Fibroblast of lung (primary cell): ENCODE data around the gene ZNF175. TPM values are rescaled to one million over a fixed set of nuclear protein-coding genes. Genes with fewer than 3 reads are reported as not detected.

Experiments used
- DNase-seq, 2 donors: peaks; one replicate each; pipeline versions ENCODE4 v3.0.0 to v3.0.0-alpha.2; 2010; ENCODE audit warnings: low read depth in 2 of 2
- H2AFZ ChIP-seq: 2 replicates; pipeline ENCODE4 v1.5.1; 2012; ENCODE audit warnings: low read length, control low read depth, inconsistent platforms
- H3K27ac ChIP-seq: 2 replicates; pipeline ENCODE4 v1.5.1; 2011; ENCODE audit warnings: low read length, control low read depth; ENCODE audit not compliant: insufficient read depth
- H3K27me3 ChIP-seq: 2 replicates; pipeline ENCODE4 v1.5.1; 2011; ENCODE audit warnings: mild to moderate bottlenecking, low read length; ENCODE audit not compliant: control insufficient read depth, insufficient read depth
- H3K36me3 ChIP-seq: 2 replicates; pipeline ENCODE4 v1.5.1; 2011; ENCODE audit warnings: low read length; ENCODE audit not compliant: control insufficient read depth, insufficient read depth
- H3K4me1 ChIP-seq: 2 replicates; pipeline ENCODE4 v1.5.1; 2011; ENCODE audit warnings: low read length; ENCODE audit not compliant: control insufficient read depth, insufficient read depth; ENCODE audit errors: extremely low read depth
- H3K4me2 ChIP-seq: 2 replicates; pipeline ENCODE4 v1.5.1; 2011; ENCODE audit warnings: low read length, control low read depth; ENCODE audit not compliant: insufficient read depth; ENCODE audit errors: extremely low read depth
- H3K4me3 ChIP-seq, 4 experiments: fragments of 200-600 bp in 1 of 4; sonication (generic) in 1 of 4; replicated peaks in 1 of 4; 2 replicates each; pipeline ENCODE4 v1.5.1; 2011 to 2016; ENCODE audit warnings: low read length in 4 of 4, low read depth in 3 of 4, mild to moderate bottlenecking in 3 of 4, control low read depth in 2 of 4, inconsistent platforms in 1 of 4, mixed read lengths in 1 of 4; ENCODE audit not compliant: insufficient read depth in 1 of 4; ENCODE audit errors: control extremely low read depth in 1 of 4
- H3K79me2 ChIP-seq: 2 replicates; pipeline ENCODE4 v1.5.1; 2012; ENCODE audit warnings: mild to moderate bottlenecking, low read length, inconsistent platforms; ENCODE audit not compliant: control insufficient read depth, insufficient read depth
- H3K9ac ChIP-seq: 2 replicates; pipeline ENCODE4 v1.5.1; 2011; ENCODE audit warnings: mild to moderate bottlenecking, low read length, control low read depth; ENCODE audit not compliant: insufficient read depth
- H3K9me3 ChIP-seq: 2 replicates; pipeline ENCODE4 v1.5.1; 2012; ENCODE audit warnings: low read depth, low read length; ENCODE audit not compliant: control insufficient read depth, insufficient read depth
- H4K20me1 ChIP-seq: 2 replicates; pipeline ENCODE4 v1.5.1; 2011; ENCODE audit warnings: low read length; ENCODE audit not compliant: control insufficient read depth, insufficient read depth; ENCODE audit errors: extremely low read depth
- EZH2 ChIP-seq: IDR thresholded peaks from 2 replicates; pipeline ENCODE4 v1.5.1; 2012; ENCODE audit warnings: low read length, control low read depth, mild to moderate bottlenecking; ENCODE audit errors: missing control alignments
- polyA plus RNA-seq, 2 donors: library from polyadenylated mRNA; depleted of rRNA in 1 of 2; stranded (reverse) in 1 of 2; unstranded in 1 of 2; fragments of >200 nt; gene quantifications; 2 replicates each; pipeline ENCODE4 v1.2.1, GENCODE V29; 2011 to 2012; ENCODE audit warnings: missing spikeins in 1 of 2
- total RNA-seq: library from RNA; depleted of rRNA; stranded (reverse); fragments of >200 nt; gene quantifications from 2 replicates; pipeline ENCODE4 v1.2.1, GENCODE V29; 2014
- TF ChIP-seq, protein P1 (sequence below), 2 donors: IDR thresholded peaks in 1 of 2; conservative IDR thresholded peaks in 1 of 2; 1 replicate in 1 of 2; 2 replicates in 1 of 2; pipeline ENCODE4 v1.5.1; 2011 to 2012; ENCODE audit warnings: low read length in 2 of 2, control low read depth in 1 of 2, inconsistent platforms in 1 of 2, low read depth in 1 of 2, mild to moderate bottlenecking in 1 of 2

Gene ZNF175
- total and polyA plus RNA-seq, 2 donors (not counting 1 experiment from before 2014, with no cell fraction given), result 5.0 to 7.6 TPM

DNA sequence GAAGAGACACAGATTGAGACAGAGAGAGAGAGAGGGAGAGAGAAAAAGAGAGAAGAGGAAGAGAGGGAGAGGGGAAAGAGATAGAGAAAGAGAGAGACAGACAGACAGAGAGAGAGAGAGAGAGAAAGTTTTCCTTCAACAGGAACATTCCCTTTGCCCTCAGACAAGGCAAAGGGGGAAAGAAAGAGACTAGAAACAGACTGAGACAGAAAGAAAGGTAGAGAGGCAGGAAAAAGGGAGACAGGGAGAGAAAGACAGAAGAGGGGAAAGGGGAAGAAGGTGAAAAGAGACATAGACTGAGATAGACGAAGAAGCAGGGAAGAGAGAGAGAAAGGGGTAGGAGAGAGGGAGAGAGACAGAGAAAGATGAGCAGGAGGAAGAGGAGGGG lies 18.5 kb upstream of the ZNF175 start:
- TF ChIP-seq, protein P1, sequence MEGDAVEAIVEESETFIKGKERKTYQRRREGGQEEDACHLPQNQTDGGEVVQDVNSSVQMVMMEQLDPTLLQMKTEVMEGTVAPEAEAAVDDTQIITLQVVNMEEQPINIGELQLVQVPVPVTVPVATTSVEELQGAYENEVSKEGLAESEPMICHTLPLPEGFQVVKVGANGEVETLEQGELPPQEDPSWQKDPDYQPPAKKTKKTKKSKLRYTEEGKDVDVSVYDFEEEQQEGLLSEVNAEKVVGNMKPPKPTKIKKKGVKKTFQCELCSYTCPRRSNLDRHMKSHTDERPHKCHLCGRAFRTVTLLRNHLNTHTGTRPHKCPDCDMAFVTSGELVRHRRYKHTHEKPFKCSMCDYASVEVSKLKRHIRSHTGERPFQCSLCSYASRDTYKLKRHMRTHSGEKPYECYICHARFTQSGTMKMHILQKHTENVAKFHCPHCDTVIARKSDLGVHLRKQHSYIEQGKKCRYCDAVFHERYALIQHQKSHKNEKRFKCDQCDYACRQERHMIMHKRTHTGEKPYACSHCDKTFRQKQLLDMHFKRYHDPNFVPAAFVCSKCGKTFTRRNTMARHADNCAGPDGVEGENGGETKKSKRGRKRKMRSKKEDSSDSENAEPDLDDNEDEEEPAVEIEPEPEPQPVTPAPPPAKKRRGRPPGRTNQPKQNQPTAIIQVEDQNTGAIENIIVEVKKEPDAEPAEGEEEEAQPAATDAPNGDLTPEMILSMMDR (conservative IDR thresholded peaks at IDR 0.05 in 1 of 2, IDR thresholded peaks at IDR 0.05 in 1 of 2; ENCODE audit: low read depth in 1 of 2, low read length in 2 of 2), result no peak
- TF ChIP-seq EZH2, result no peak
- Histone ChIP-seq H3K4me1 (no peaks in the 10 kb centered on the region), H3K79me2 (no peaks in the 10 kb centered on the region)

DNA sequence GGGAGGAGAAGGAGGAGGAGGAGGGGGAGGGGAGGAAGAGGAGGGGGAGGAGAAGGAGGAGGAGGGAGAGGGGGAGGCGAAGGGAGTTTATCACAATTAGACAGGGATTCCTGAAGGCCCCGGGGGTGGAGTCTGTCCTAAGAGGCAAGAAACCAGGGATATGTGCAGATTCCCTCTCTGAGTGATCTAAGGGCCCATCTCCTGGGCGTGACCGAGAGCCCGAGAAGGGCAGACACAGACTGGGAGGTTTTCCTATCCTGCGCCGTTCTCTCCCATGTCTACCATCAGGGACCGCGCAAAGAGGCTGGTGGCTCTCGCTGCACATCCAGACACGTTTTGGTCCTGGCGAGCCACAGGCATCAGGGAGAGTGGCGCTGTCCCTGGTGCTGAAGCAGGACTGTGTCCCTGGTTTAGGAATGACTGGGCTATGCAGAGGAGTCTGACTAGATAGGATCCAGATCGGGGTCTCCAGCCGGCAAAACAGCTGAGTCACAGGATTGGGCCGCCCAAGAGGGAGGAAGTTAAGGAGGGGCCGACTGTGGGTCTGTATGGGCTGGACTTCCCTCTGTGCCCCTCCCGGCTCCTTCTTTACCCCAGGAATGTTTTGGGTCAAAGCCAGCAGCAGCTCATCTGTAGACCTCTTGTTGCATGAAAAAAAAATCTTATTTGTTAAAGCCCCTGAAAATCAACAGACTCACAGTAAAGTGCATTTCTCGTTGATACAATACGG lies 17.9 kb upstream of the ZNF175 start:
- no peak overlapping the region for H3K4me2 ChIP-seq
- no peak overlapping the region for H3K4me3 ChIP-seq
- TF ChIP-seq EZH2, result no peak
- TF ChIP-seq, protein P1 (conservative IDR thresholded peaks at IDR 0.05 in 1 of 2, IDR thresholded peaks at IDR 0.05 in 1 of 2; ENCODE audit: low read depth in 1 of 2, low read length in 2 of 2), result no peak
- no peaks in the 10 kb centered on the region for H3K79me2 ChIP-seq
- no peaks in the 10 kb centered on the region for H3K36me3 ChIP-seq
- H3K27ac ChIP-seq, result no peak overlapping the region
- no peaks in the 10 kb centered on the region for H3K9me3 ChIP-seq
- H3K27me3 ChIP-seq, result no peaks in the 10 kb centered on the region
- peak; percentile 32 to 33 for DNase-seq
- H3K9ac ChIP-seq, result no peak overlapping the region
- H3K4me1 ChIP-seq, result no peaks in the 10 kb centered on the region
- no peak overlapping the region for H2AFZ ChIP-seq
- H4K20me1 ChIP-seq, result peaks cover 1% of the 10 kb centered on the region

More for the DNA sequence above, 18.5 kb upstream of the ZNF175 start:
- no peak for DNase-seq
- H3K36me3 ChIP-seq, result no peaks in the 10 kb centered on the region
- no peaks in the 10 kb centered on the region for H3K9me3 ChIP-seq
- H3K4me3 ChIP-seq, result no peak overlapping the region
- no peak overlapping the region for H2AFZ ChIP-seq
- no peaks in the 10 kb centered on the region for H3K27me3 ChIP-seq
- H4K20me1 ChIP-seq, result peaks cover 1% of the 10 kb centered on the region
- H3K4me2 ChIP-seq, result no peak overlapping the region
- H3K9ac ChIP-seq, result no peak overlapping the region
- no peak overlapping the region for H3K27ac ChIP-seq

DNA sequence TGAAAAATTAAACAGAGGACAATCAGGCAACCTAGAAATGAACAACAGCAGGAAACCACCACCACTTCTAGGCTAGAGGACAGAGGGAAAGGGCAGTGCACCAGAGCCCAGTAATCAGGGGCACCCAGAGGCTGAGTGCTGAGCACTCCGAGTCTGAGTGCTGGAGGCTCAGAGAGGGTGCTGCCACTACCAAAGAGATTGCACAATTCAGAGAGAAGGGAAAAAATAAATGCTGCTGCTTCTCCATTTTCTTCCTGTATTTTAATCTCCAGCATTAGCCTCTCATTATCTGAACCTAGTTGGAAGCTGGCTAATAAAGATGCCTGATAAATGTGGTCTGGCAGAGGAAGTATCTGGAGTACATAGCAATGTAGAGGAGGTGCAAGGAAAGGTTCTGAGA lies 11.8 kb upstream of the ZNF175 start:
- no peaks in the 10 kb centered on the region for H3K9me3 ChIP-seq
- TF ChIP-seq, protein P1 (conservative IDR thresholded peaks at IDR 0.05 in 1 of 2, IDR thresholded peaks at IDR 0.05 in 1 of 2; ENCODE audit: low read depth in 1 of 2, low read length in 2 of 2), result no peak
- no peaks in the 10 kb centered on the region for H3K4me1 ChIP-seq
- H4K20me1 ChIP-seq, result no peaks in the 10 kb centered on the region
- no peaks in the 10 kb centered on the region for H3K36me3 ChIP-seq
- DNase-seq, result no peak
- no peak overlapping the region for H3K4me3 ChIP-seq
- no peak overlapping the region for H3K4me2 ChIP-seq
- no peaks in the 10 kb centered on the region for H3K79me2 ChIP-seq
- no peak overlapping the region for H3K9ac ChIP-seq
- no peak overlapping the region for H2AFZ ChIP-seq
- no peaks in the 10 kb centered on the region for H3K27me3 ChIP-seq
- H3K27ac ChIP-seq, result no peak overlapping the region
